ENCODE data around the gene POLR2H.

GRCh38 chr3:184353546-184353941 lies 8.0 kb upstream of the POLR2H start:
- TF ChIP-seq CTCF (IDR thresholded peaks at IDR 0.05) (no peak), POLR2A (IDR thresholded peaks at IDR 0.05) (no peak), EP300 (IDR thresholded peaks at IDR 0.05) (no peak)

Data from ovary (tissue), 3 donors.